GM15510 (cell line): ENCODE results near the gene KATNBL1.

ENCODE experiments used
- POLR2A ChIP-seq: IDR thresholded peaks from 3 replicates; pipeline ENCODE4 v1.6.1; 2011; ENCODE audit warnings: borderline replicate concordance; ENCODE audit not compliant: insufficient read length; ENCODE audit errors: extremely low read depth

KATNBL1 gene

GRCh38 chr15:34147371-34148140, 62.3 kb downstream of the KATNBL1 start:
- no peak for TF ChIP-seq POLR2A

- TF ChIP-seq POLR2A: no peak
These were observed 76.4 kb downstream of the KATNBL1 start for GRCh38 chr15:34133511-34133910.

- TF ChIP-seq POLR2A: no peak
These were observed 77.0 kb downstream of the KATNBL1 start for GRCh38 chr15:34132881-34133280.

- TF ChIP-seq POLR2A: no peak
These were observed 81.0 kb downstream of the KATNBL1 start for GRCh38 chr15:34128898-34129297.

- TF ChIP-seq POLR2A: no peak
These were observed 83.4 kb downstream of the KATNBL1 start for GRCh38 chr15:34126522-34126921.

DNA sequence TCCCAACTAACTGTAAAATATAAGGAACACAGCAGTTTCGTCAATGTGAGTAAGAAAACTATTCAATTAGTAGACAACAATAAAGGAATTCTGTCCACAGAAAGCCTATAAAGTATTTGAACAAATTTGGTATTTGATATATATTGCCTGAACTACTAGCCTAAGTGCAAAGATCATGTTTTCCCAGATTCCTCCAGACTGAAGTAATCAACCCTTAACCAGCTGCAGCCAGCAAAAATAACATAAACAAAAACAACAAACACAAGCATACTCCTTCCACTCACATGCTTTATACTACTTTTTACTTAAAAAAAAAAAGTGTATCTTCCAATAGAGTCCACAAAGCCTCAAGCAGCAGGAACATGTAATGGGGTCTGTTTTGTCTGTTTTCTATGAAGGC, 84.0 kb downstream of the KATNBL1 start:
- no peak for TF ChIP-seq POLR2A

DNA sequence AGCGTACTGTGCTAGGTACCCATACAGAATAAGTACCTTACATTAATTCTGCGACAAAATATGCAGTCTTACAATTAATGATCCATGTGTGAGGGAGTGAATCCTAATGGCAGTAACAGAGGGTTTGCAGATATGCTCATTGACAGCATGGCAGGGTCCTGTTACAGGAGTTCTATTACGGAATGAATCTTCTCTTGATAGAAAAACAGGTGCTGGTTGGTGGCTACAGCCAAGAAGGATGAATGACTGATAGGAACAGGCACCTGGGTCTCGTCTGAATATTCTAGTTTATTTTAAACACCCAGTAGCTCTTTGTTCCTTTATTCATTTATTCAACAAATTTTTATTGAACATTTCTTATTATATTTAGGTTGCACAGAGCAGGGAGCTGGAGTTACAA, 85.2 kb downstream of the KATNBL1 start:
- TF ChIP-seq POLR2A: no peak

- TF ChIP-seq POLR2A: no peak
These were observed 87.1 kb downstream of the KATNBL1 start for GRCh38 chr15:34122771-34123183.

DNA sequence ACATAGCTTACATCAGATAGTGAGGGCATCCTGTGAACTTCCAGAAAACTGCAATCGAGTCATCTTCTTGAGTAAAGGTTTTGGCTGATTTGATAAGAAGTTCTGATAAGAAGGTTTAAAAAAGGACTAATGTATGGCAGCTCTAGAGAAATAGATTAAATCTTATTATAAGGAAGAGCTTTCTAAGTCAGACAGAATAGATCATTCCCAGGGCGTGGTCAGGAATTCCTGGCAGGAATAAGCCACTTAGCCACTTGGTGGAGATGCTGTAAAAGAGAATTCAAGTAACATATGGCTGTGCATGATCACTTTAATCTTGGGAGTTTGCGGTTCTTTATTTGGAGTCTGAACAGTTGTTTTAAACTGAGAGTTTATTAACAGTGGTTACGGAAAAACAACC, 90.6 kb downstream of the KATNBL1 start:
- no peak for TF ChIP-seq POLR2A

GRCh38 chr15:34116620-34117019, 93.3 kb downstream of the KATNBL1 start:
- no peak for TF ChIP-seq POLR2A

GRCh38 chr15:34114739-34115138, 95.2 kb downstream of the KATNBL1 start:
- TF ChIP-seq POLR2A: no peak

DNA sequence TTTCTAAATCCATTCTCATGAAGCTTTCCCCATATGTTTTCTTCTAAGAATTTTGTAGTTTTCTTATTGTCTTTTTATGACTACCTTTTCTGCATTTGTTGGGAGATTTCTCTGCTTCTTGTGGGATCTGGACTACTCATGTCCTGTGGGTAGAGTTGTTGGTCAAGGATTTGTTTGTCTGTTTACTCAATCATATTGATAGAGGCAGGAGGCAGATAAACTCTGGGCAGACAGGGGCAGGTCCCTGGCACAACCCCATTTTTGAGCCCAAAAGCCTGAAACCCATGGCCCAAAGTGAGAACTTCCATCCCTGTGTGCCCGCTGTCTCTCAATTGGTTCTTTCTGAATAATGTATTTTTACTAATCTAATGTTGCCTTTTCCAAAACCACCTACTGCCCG, 95.7 kb downstream of the KATNBL1 start:
- TF ChIP-seq POLR2A: no peak

GRCh38 chr15:34111488-34111887, 98.4 kb downstream of the KATNBL1 start:
- no peak for TF ChIP-seq POLR2A

- no peak for TF ChIP-seq POLR2A
These were observed 99.9 kb downstream of the KATNBL1 start for GRCh38 chr15:34109797-34110663.

- no peak for TF ChIP-seq POLR2A
These were observed 102.6 kb downstream of the KATNBL1 start for GRCh38 chr15:34107315-34107714.

GRCh38 chr15:34106423-34106822, 103.5 kb downstream of the KATNBL1 start:
- no peak for TF ChIP-seq POLR2A
